Stromal cell of bone marrow (primary cell): ENCODE results near the gene RNU2-1.
"Not testable (repeated sequence)": the region's sequence is repeated elsewhere in the genome, so short reads cannot be mapped to it uniquely, and the experiment has no call there.

Experiments used
- DNase-seq: peaks from one replicate; pipeline ENCODE4 v3.0.0-alpha.2; 2012; ENCODE audit warnings: low read depth

Gene RNU2-1

DNA sequence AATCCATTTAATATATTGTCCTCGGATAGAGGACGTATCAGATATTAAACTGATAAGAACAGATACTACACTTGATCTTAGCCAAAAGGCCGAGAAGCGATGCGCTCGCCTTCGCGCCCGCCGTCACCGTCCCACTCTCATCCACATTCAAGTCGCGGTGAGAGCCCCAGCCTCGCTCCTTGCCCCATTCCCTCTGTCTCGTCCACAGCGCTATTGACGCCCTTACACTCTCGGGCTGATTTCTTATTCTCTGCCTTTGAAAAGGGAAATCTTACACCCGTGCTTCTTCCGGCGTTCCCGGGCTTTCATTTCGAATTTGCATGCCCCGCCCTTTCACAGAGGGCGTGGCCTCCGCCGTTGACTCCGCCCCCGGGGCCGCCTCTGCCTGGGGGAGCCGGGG lies at the start of gene RNU2-1:
TSS of gene RNU2-1 (minus strand) at position 101 of the 400 bp plus-strand sequence.
- not testable (repeated sequence) for DNase-seq

DNA sequence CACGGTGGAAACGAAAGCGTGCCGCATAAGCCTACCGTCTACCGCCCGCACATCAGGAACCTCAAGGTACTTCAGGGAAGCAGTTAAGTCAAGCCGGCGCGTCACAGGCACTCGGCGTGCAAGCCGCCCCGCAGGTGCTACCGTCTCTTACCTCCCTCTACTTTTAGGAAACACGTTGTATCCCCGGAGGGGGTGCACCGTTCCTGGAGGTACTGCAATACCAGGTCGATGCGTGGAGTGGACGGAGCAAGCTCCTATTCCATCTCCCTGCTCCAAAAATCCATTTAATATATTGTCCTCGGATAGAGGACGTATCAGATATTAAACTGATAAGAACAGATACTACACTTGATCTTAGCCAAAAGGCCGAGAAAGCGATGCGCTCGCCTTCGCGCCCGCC lies 39.1 kb upstream of the RNU2-1 start:
- DNase-seq = not testable (repeated sequence)

DNA sequence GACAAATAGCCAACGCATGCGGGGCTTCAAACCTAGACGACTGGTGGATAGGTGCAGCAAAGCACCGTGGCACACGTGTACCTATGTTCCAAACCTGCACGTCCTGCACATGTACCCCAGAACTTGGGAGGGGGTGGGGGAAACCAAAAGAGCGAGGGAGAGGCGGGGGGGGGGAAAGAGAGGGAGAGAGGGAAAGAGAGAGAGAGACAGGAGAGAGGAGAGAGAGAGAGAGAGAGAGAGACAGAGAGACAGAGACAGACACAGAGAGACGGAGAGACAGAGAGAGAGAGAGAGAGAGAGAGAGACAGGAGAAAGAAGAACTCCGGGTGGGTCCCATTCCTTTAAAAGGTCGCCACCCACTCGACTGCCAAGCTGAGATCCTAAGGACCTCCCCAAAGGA lies 38.7 kb upstream of the RNU2-1 start:
- not testable (repeated sequence) for DNase-seq

DNA sequence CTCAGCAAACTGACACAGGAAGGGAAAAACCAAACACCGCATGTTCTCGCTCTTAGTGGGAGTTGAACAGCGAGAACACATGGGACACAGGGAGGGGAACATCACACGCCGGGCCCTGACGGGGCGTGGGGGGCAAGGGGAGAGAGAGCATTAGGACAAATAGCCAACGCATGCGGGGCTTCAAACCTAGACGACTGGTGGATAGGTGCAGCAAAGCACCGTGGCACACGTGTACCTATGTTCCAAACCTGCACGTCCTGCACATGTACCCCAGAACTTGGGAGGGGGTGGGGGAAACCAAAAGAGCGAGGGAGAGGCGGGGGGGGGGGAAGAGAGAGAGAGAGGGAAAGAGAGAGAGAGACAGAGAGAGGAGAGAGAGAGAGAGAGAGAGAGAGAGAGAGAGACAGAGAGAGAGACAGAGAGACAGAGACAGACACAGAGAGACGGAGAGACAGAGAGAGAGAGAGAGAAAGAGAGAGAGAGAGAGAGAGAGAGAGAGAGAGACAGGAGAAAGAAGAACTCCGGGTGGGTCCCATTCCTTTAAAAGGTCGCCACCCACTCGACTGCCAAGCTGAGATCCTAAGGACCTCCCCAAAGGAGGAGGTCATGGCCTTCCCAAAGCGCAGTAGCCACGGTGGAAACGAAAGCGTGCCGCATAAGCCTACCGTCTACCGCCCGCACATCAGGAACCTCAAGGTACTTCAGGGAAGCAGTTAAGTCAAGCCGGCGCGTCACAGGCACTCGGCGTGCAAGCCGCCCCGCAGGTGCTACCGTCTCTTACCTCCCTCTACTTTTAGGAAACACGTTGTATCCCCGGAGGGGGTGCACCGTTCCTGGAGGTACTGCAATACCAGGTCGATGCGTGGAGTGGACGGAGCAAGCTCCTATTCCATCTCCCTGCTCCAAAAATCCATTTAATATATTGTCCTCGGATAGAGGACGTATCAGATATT lies 37.1 kb upstream of the RNU2-1 start:
- DNase-seq = not testable (repeated sequence)

DNA sequence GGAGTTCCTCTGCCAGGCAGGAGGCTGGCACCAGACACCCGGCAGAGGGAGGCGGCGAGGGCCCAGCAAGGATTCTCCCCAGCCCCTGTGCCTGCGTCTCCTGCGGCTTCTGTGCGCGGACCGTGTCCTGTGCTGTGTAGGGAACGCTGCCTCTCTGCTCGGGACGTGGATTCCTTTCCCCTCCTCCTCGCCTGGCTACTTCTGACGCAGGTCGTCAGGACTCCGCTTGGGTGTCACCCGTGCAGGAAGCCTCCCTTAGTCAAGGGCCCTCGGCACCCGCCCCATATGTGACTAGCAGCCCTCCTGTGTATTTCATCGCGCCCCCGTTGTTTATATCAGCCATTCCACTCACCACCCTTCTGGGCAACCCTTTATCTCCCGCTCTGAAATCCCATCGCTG lies 12.7 kb upstream of the RNU2-1 start:
- DNase-seq = not testable (repeated sequence)

DNA sequence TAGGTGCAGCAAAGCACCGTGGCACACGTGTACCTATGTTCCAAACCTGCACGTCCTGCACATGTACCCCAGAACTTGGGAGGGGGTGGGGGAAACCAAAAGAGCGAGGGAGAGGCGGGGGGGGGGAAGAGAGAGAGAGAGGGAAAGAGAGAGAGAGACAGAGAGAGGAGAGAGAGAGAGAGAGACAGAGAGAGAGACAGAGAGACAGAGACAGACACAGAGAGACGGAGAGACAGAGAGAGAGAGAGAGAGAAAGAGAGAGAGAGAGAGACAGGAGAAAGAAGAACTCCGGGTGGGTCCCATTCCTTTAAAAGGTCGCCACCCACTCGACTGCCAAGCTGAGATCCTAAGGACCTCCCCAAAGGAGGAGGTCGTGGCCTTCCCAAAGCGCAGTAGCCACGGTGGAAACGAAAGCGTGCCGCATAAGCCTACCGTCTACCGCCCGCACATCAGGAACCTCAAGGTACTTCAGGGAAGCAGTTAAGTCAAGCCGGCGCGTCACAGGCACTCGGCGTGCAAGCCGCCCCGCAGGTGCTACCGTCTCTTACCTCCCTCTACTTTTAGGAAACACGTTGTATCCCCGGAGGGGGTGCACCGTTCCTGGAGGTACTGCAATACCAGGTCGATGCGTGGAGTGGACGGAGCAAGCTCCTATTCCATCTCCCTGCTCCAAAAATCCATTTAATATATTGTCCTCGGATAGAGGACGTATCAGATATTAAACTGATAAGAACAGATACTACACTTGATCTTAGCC lies 7.0 kb upstream of the RNU2-1 start:
- DNase-seq = not testable (repeated sequence)

DNA sequence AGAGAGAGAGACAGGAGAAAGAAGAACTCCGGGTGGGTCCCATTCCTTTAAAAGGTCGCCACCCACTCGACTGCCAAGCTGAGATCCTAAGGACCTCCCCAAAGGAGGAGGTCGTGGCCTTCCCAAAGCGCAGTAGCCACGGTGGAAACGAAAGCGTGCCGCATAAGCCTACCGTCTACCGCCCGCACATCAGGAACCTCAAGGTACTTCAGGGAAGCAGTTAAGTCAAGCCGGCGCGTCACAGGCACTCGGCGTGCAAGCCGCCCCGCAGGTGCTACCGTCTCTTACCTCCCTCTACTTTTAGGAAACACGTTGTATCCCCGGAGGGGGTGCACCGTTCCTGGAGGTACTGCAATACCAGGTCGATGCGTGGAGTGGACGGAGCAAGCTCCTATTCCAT lies 5.8 kb upstream of the RNU2-1 start:
- DNase-seq = not testable (repeated sequence)

DNA sequence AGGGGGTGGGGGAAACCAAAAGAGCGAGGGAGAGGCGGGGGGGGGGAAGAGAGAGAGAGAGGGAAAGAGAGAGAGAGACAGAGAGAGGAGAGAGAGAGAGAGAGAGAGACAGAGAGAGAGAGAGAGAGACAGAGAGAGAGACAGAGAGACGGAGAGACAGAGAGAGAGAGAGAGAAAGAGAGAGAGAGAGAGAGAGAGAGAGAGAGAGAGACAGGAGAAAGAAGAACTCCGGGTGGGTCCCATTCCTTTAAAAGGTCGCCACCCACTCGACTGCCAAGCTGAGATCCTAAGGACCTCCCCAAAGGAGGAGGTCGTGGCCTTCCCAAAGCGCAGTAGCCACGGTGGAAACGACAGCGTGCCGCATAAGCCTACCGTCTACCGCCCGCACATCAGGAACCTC lies 514 bp downstream of the RNU2-1 start:
- not testable (repeated sequence) for DNase-seq

DNA sequence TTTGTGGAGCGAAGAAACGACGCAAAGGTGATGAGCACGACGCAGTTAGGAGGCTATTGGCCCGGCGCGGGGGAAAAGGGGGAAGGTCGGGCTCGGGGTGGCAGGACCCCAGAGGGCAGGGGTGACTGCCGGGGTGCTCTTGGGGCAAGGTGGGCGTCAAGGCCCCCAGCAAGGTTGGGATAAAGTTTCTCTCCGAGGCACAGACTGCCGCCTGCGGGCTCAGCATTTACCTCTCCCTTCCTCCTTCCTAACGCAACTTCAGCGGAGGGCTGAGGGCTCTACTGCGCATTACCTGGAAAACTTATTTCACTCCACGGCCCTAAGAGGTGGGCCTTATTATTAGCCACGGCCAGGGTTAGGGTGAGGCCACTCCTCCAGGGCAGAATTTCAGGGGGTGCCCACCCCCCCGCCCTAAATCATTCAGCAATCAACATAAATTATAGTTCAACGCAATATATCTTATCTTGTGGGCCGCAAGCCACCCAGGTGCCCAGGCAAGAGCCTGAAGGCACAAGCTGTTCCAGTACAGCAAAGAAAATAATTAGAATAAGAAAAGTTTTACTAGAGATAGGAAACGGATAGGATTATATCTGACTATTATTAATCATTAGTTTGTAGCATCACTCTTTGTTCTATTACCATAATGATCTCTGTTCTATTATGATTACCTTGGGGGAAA lies 1.6 kb downstream of the RNU2-1 start:
- DNase-seq = not testable (repeated sequence)

DNA sequence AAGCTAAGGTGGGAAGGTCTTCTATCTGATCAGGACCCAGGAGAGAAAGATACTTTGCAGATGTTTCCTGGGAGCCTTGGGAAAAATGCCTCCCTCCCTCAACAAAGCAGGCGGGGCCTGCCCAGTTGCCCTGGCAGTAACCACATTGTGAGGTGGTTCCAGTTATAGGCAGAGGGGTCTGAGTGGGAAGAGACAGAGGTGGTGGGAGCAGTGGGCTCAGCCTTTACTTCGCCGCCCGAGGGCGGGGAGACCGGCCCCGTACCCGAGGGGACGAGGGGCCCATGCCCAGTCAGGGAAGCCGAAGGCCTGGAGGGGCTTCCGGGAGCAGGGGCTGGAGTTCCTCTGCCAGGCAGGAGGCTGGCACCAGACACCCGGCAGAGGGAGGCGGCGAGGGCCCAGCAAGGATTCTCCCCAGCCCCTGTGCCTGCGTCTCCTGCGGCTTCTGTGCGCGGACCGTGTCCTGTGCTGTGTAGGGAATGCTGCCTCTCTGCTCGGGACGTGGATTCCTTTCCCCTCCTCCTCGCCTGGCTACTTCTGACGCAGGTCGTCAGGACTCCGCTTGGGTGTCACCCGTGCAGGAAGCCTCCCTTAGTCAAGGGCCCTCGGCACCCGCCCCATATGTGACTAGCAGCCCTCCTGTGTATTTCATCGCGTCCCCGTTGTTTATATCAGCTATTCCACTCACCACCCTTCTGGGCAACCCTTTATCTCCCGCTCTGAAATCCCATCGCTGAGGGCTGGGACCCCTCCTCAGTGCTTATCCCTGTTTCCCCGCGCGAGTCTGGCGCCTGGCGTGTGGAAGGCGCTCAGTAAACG lies 2.4 kb downstream of the RNU2-1 start:
- DNase-seq = not testable (repeated sequence)

DNA sequence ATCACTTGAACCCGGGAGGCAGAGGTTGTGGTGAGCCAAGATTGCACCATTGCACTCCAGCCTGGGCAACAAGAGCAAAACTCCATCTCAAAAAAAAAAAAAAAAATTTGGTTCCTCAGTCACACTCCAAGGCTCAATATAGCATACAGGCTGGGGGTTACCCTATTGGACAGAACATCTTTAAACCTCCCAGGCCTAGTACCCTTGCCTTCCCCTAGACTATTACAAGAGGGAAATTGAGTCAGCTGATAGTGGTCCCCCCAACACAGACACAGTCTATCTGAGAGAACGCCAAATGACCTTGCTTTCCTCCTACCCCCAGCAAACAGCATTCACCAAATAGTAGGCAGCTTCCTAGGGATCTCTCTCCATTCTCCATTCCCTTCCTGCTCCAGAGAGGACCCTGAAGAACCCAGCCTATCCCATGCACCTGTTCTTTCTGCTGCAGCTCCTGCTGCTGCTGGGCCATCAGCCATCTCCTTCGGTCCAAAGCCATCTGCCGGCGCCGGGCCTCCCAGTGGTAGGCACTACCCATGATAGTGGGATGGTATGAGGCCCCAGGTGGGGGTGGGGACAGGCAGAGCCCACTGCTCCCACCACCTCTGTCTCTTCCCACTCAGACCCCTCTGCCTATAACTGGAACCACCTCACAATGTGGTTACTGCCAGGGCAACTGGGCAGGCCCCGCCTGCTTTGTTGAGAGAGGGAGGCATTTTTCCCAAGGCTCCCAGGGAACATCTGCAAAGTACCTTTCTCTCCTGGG lies 5.6 kb downstream of the RNU2-1 start, which contains the start of gene CCDC200:
TSS of gene CCDC200 (minus strand) at position 604 of the 763 bp plus-strand sequence. CDS start at position 535, 69 bp downstream.
- DNase-seq = not testable (repeated sequence)

DNA sequence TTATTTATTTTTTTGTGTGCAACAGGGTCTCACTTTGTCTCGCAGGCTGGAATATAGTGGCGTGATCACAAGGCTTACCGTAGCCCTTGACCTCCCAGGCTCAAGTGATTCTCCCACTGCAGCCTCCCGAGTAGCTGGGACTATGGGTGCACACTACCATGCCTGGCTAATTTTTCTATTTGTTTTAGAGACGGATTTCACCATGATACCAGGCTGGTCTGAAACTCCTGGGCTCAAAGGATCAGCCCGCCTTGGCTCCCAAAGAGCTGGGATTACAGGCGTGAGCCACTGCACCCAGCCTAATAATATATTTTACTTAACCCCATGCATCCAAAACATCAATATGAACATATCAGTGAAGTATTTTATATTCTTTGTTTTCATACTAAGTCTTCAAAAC lies 7.4 kb downstream of the RNU2-1 start:
- DNase-seq = no peak

DNA sequence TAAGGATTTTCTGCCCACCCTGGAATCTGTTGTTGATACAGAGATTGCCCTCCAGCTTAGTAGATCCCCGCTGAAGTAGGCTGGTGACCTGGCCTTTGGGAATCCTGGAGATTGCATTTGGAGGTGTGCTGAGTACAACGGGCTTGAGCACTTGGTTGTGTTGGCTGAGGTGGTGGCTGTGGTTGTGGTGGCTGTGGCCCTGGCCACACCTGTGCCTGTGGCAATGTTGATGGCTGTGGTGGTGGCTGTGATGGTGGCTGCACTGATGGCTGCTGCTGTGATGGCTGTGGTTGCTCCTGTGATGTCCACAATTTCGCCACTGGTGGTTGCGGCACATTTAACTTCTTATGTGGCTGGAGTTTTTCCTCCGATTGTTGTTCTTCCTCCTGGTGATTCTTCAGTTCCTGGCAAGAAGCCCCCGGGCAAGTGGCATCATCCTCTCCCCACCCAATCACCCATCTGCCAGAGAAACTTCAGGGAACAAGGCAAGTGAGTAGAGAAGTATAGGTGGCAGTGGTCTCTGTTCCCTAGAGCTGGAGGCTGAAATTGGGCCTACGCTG lies 9.6 kb downstream of the RNU2-1 start:
- DNase-seq = no peak

DNA sequence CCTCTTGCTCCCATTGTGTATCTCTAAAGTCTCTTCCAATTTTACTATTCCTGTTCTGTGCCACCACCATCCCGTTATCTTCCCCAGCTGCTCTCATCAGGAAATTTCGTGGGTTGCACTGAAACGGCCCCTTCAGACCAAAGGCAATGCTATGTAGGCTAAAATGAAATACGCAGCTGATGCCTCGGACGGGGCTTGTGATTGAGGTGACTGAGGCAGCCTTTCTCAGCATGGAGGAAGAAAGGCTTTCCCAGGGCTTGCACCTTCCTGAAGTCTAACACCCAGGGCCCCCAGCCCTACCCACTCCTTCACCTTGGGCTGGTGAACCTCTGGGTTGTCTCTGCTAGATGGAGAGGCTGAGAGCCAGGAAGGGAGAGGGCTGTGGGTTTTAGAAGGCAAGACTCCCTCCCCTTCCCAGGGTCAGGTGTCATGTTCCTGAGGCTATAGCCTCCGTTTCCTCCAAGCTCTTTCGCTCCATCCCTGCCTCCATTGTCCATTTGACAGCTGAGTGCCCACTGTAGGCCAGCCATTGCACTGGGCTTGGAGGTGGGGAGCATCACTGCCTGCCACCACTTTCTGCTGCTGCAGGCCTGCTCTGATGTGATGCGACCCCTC lies 13.2 kb downstream of the RNU2-1 start:
- DNase-seq = no peak

DNA sequence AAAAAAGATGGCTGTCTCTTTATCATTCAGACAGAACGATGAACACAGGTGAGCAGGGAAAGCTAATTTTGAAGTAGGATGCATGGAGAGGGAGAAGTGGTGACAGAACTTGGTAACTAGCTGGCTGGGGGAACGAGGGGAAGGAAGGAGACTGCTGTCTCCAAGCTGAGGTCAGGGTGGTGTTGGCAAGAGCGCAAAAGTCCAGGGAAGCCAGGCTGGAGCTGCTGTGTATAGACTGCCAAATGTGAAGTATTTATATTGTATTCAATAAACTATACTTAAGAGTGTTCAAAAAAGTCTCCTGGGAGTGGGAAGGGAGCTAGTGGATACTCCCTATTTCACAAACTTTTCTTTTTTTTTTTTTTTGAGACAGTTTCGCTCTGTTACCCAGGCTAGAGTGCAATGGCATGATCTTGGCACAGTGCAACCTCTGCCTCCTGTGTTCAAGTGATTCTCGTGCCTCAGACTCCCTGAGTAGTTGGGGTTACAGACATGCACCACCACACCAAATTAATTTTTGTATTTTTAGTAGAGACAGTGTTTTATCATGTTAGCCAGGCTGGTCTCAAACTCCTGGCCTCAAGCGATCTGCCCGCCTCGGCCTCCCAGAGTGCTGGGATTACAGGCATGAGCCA lies 13.9 kb downstream of the RNU2-1 start:
- no peak for DNase-seq

DNA sequence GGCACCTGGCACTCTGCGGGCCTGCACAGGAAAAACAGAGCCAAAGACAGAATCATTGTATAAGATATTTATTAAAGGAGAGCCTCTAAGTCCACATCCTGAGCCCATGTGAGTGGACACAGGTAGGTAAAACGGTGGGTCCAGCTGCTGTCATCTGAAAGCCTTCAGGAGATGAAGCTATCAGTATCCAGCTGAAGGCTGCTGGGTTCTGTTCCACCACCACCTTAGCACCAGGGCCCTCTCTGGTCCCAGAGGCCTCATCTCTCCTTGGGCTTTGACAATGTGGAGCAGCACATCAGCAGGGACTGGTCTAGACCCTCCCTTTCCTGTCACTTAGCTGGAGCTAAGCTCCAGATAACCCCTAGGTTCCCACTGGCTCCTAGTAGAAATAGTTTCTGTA lies 14.8 kb downstream of the RNU2-1 start:
- no peak for DNase-seq

DNA sequence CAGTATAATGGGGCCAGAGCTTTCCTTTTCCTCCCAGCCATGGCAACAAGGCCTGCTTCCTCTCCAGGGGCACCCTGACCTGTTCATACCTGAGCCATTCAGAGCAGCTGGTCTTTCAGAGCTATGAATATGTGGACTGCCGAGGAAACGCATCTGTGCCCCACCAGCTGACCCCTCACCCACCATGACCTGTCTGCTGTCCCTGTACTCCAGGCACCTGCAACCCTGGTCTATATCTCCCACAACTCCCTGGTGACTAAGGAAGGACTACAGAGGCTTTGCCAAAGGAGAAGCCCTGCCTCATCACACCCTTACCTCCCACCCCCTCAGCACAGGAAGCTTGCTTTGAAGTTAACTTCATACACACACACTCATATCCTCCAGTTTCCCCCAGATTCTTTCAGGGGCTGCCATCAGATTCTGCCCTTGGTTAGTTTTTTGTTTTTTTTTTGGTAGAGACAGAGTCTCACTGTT lies 16.1 kb downstream of the RNU2-1 start:
- DNase-seq = no peak

DNA sequence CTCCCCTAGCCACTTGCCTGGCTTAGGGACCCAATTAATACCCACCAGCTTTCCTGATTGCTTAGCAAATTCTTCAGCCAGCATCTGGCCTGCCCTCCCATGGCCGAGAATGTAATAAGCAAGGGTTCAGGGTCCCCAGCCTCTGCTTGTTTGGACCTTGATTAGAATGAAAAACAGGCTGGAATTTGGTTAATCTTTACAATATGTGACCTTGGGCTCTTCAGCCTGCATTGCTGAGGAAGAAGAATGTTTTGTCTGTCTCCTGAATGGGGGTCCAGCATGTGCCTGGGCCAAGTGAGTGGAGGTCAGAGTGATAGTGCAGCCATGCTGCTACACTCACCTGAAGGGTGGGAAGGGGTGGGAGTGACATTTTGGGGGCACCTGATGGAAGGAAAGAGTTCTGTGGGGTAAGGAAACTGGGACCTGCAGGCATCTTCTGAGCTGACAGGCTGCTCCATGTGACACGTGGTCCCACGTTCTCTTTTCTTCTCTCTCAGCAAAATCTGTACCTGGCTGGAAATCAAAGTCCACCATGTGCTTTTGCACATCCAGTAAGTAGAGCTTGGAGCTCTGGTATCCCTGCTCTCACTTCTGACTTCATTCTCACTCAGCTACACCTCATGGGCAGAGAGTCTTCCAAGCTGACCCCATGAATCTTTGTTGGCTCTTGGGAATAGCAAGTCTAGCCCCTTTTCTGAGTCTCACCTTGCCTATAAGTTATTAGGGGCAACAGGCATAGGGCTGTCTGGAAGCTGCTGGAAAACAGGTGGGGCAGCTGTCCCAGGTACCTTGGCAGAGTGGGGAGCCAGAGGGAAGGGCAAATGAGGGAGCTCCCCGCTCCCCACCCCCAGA lies 16.8 kb downstream of the RNU2-1 start:
- DNase-seq = no peak
